ENCODE results near the gene OGN.

OGN gene

GRCh38 chr9:92402826-92403745 lies 1.3 kb downstream of the OGN start:
- no peak for DNase-seq

- no peak for DNase-seq
Measured at GRCh38 chr9:92402360-92402759, 2.0 kb downstream of the OGN start.

DNA sequence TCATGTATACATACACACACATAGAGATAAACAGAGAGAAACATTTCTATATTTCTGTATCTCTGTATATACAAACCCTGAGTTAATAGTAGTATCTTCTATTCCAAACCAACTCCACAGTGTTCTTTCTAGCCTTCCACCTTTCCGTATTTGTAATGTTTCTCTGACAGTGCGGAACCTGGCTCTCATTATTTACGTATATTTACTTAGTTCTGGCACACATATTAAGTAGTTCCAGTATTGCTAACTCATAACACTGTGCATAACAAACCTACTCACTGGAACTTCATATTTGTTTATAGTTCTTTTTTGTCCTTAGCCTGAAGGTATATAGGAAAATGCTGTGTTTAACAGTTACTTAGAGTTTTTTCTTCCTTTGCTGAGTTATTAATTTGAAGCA lies 6.5 kb downstream of the OGN start:
- no peak for DNase-seq

DNA sequence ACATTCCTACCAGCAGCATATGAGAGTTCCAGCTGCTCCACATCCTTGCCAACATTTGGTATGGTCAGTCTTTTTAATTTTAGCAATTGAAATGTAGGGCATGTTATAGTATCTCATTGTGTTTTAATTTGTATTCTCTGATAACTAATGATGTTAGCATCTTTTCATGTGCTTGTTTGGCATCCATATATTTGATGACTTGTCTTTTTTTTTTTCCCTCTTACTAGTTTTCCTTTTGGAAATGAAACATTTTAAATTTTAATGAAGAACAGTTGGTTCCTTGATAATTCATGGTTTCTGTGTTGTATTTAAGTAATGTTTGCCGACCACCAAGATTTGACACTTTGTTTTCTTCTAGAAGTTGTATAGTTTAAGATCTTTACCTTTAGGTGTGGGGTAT lies 8.8 kb downstream of the OGN start:
- DNase-seq: no peak

DNA sequence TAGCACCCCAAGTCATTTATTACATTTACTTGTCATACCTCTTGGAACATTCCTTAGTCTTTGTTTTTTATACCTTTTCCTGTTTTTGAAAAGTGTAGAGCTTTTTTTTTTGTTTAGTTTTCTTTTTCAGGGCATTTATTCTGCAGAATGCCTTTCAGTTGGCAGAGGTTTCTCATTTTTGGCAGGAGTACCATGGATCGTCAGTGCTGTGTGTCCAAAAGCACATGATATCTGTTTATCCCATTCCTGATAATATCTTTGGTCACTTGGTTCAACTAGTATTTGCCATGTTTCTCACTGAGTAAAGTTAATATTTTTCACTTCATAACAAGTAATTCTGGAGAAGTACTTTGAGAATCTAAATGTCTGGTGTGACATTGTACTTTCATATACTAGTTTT lies 10.7 kb downstream of the OGN start:
- DNase-seq: no peak

- no peak for DNase-seq
Measured at GRCh38 chr9:92392690-92393089, 11.7 kb downstream of the OGN start.

- no peak for DNase-seq
Measured at GRCh38 chr9:92385953-92386352, 18.4 kb downstream of the OGN start.

DNA sequence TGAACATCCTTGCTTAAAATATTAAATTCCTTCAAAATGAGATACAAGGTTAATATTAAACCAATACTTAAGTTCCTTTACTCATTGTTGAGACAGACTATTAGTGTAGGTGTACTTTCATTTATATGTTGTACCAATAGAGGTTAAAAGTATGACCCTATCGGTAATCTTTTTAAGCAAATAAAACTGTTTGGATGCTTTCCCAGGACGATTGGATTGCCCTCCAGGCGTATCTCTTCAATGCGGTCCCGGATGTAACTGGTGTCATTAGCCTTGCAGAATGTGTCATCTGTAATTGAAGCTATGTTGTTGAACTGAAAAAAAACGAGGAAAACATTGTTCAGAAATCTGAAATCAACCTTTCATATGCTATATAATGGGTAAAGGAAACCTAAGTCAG lies 18.9 kb downstream of the OGN start:
- no peak for DNase-seq

DNA sequence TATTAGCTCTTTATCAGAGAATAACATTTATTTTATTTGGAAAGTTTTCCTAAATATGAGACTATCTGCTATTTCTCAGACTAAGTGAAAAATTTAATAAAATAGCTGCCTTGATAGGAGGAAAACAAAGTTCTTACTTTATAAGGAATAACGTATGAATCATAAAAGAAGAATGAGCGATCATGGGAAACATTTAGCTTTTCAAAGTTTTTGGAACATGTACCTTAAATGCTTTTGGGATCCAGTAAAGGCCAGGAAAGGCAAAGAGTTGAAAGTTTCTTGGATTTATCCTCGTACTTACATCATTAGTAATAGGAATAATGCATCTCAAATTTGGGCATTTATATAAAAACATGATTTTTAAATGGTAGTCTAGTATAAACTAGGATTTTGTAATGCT lies 19.4 kb downstream of the OGN start:
- no peak for DNase-seq

- DNase-seq: no peak
Measured at GRCh38 chr9:92384375-92384774, 20.0 kb downstream of the OGN start.

DNA sequence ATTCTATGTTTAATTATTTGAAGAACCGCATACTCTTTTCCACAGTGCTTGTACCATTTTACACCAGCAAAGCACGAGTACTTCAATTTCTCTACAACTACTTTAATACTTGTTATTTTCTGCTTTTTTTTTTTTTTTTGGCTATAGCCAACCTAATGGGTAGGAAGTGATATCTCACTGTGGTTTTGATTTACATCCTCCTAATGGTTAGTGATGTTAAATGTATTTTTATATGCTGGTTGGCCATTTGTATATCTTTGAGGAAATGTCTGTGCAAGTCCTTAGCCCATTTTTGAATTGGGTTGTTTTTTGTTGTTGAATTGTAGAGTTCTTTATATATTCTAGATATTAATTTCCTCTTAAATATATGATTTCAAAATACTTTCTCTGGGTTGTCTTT lies 22.6 kb downstream of the OGN start:
- no peak for DNase-seq

GRCh38 chr9:92380603-92381002 lies 23.8 kb downstream of the OGN start:
- no peak for DNase-seq

DNA sequence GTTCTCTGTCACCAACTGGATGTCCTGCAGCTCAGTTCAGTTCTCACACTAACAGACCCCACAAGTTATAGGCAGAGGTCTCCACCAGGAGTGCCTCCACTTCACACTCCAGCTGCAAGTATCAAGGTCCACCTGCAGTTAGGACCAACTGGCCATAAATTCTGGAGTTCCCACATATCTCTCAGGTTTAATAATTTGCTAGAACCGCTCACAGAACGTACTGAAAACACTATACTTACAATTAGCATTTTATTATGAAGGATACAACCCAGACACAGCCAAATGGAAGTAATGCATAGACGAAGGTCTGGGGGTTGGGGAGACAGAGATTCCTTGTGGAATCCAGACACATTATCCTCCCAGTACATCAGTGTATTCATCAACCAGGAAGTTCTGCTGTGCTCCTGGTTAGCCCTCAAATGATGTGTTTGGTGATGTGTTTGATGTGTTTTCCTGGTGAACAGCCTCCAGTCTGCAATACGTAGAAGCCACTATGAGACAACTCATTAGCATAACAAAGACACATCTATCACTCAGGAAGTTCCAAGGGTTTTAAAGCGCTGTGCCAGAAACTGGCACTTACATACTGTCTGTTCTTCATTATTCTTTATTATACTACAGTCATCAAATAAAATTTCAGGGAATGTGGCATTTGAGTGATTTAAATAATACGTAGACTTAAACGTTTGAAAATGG lies 25.4 kb downstream of the OGN start:
- DNase-seq: no peak

DNA sequence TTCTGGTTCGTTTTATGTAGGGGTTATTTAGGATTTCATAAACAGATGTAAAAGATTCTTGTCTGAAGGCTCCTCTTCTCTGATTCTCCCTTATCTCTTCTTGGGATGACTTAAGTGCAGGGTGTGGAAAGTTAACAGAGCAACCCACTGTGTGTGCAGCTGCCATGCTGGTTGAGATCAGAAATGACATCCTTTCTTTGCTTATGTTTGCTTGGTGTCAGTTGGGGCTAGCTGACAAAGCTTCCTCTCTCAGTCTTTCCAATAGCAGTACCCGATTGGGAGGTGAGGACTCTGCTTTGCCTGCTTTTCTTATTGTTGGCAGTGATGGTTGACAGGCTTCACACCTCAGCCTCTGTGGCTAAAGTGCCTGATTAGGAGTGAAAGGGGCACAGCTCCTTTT lies 26.5 kb downstream of the OGN start:
- no peak for DNase-seq

DNA sequence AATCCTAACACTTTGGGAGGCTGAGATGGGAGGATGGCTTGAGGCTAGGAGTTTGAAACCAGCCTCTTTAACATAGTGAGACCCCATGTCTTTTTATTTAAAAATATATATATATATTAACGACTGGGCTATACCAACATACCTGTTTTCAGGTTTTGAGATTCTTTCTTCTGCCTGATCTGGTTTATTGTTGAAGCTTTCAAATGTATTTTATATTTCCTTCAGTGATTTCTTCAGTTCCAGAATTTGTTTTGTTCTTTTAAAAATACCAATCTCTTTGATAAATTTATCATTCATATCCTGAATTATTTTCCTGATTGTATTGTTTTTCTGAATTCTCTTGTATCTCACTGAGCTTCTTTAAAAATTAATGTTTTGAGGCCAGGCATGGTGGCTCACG lies 31.2 kb downstream of the OGN start:
- DNase-seq: no peak

- no peak for DNase-seq
Measured at GRCh38 chr9:92369075-92369474, 35.3 kb downstream of the OGN start.

DNA sequence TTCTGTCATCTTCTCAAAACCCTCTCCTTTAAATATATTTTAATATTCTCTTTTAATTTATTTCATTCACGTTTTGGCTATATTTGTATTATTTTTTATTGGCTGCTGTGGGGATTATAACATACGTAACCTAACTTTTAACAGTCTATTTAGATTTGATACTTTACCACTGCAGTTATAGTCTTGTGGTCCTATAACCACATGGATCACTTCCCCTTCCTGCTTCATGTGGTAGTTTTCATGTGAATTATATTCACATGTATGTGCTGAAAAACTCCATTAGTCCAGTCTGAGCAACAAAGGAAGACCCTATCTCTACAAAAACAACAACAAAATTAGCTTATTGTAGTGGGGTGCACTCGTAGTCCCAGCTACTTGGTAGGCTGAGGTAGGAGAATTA lies 44.3 kb downstream of the OGN start:
- DNase-seq: no peak

DNA sequence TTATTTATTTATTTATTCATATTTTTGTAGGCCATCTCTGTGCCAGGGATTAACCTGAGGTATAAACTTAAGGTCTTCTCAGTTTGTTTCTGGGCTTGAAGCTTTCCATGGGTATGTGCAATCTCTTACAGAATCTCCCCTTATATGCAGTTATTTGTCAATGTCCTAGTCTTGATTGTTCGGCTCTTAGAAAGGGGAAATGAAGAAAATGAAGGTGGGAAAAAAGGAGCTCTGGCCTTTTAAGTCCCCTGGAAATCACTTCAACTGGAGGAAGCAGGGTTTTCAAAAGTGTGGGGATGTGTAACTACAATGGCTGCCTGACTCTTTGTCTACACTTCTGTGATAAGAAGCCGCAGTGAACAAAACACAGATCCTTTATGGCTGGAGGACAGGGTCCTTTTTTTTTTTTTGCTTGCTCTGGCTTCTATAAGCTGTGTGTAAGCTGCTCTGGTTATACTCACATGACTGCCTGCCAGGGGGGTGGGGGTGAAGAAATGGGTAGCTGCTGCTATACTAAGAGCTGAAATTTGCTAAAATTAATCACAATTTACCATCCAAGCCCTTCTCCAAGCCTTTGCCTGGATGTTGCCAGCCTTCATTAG lies 44.9 kb downstream of the OGN start:
- DNase-seq: no peak

GRCh38 chr9:92353051-92353450 lies 51.3 kb downstream of the OGN start:
- DNase-seq: no peak

DNA sequence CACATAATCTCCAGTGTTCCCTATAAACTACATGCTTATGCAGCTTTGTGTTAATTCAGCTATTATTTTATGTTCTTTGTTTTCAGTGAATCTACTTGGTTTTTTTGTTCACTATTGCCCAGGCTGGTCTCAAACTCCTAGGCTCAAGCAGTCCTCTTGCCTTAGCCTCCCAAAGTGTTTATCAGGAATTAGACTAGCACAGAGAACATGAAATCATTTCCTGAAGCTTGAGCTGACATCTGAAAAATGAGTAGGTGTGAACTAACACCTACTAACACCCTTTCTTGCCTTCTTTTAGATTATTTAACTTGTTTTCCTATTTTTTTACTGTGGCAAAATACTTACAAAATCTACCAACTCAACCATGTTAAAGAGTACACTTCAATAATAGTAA lies 53.6 kb downstream of the OGN start:
- no peak for DNase-seq

- DNase-seq: no peak
Measured at GRCh38 chr9:92349771-92350739, 54.3 kb downstream of the OGN start.

DNA sequence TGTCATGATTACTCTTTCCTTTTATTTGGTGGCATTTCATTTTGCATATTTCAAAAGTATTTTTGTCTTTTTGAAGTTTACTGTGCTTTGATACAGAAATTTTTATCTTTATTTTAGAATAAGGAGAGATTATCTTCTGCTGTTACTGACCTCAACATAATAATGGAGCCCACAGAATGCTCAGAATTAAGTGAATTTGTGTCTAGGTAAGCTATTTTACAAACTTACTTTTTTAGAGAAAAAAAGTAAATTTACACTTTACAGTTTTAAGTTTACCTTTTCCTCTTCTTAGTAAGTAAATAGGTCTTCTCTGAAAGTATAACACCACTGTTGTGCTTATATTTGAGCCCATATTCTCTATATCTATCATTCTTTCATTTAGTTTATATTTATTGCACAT lies 58.8 kb downstream of the OGN start:
- DNase-seq: no peak

Data from T-helper 1 cell (primary cell).